Caco-2 (cell line): ENCODE data around the gene ASIC1. TPM values are rescaled to one million over a fixed set of nuclear protein-coding genes. Genes with fewer than 3 reads are reported as not detected.
A peak's percentile ranks its signal among the peaks of the same experiment; 100 is the strongest.

ENCODE experiments used
- BruUV-seq: library from RNA; stranded (reverse); fragments of 400-500 nt; replicated peaks from 2 replicates; lab custom pipeline; 2021; lab: Mats Ljungman, UMichigan
- CTCF ChIA-PET: fragments of 300-600 bp; sonication (Branson Sonifier 250); formaldehyde crosslinking; loops from one replicate; lab custom pipeline; 2022; ENCODE audit warnings: antibody characterized with exemption; lab: Charles Lee
- POLR2A ChIA-PET: fragments of 300-600 bp; sonication (Branson Sonifier 250); formaldehyde crosslinking; loops from one replicate; lab custom pipeline; 2022; ENCODE audit warnings: antibody characterized with exemption; lab: Charles Lee
- DNase-seq, 2 experiments: peaks; one replicate each; pipeline versions ENCODE4 v3.0.0 to v3.0.0-alpha.2; 2020 to 2022
- H3K27me3 ChIP-seq: replicated peaks from 2 replicates; pipeline ENCODE4 v1.6.0; 2011; ENCODE audit warnings: low read length; ENCODE audit not compliant: control insufficient read depth, insufficient read depth
- H3K36me3 ChIP-seq: 2 replicates; pipeline ENCODE4 v1.5.1; 2011; ENCODE audit warnings: low read length; ENCODE audit not compliant: control insufficient read depth, insufficient read depth
- H3K4me1 ChIP-seq: fragments of 250-450 bp; sonication (Bioruptor Pico); 2 replicates; pipeline ENCODE4 v1.5.1; 2020; ENCODE audit warnings: mild to moderate bottlenecking
- H3K4me3 ChIP-seq: 2 replicates; pipeline ENCODE4 v1.5.1; 2011; ENCODE audit warnings: low read depth, mild to moderate bottlenecking, control low read depth, low read length
- H3K9me3 ChIP-seq: fragments of 250-450 bp; sonication (Bioruptor Pico); 2 replicates; pipeline ENCODE4 v1.5.1; 2020; ENCODE audit warnings: mild to moderate bottlenecking, moderate library complexity
- H3K27ac Mint-ChIP-seq: one replicate; pipeline ENCODE4 v1.8.0; 2022; ENCODE audit warnings: mixed read lengths; ENCODE audit not compliant: unreplicated experiment
- H3K27me3 Mint-ChIP-seq: one replicate; pipeline ENCODE4 v1.8.0; 2022; ENCODE audit warnings: mixed read lengths; ENCODE audit not compliant: insufficient read depth, unreplicated experiment
- H3K36me3 Mint-ChIP-seq: one replicate; pipeline ENCODE4 v1.8.0; 2022; ENCODE audit warnings: mild to moderate bottlenecking, mixed read lengths; ENCODE audit not compliant: insufficient read depth, unreplicated experiment
- H3K4me1 Mint-ChIP-seq: one replicate; pipeline ENCODE4 v1.8.0; 2022; ENCODE audit warnings: low read depth, mixed read lengths; ENCODE audit not compliant: unreplicated experiment
- H3K4me3 Mint-ChIP-seq: one replicate; pipeline ENCODE4 v1.8.0; 2022; ENCODE audit warnings: mild to moderate bottlenecking, moderate library complexity, mixed read lengths; ENCODE audit not compliant: unreplicated experiment
- H3K9me3 Mint-ChIP-seq: one replicate; pipeline ENCODE4 v1.8.0; 2022; ENCODE audit warnings: mixed read lengths; ENCODE audit not compliant: unreplicated experiment
- intact Hi-C: fragments of 100-400 bp; cut with micrococcal nuclease; formaldehyde crosslinking; loops from one replicate; pipeline ENCODE4 v1.10.0; 2022; ENCODE audit not compliant: unreplicated experiment
- total RNA-seq: library from RNA; stranded (reverse); gene quantifications from 2 replicates; pipeline ENCODE4 v1.2.3, GENCODE V29; 2022
- TF ChIP-seq, protein P1 (sequence below), 2 experiments: fragments of 200-600 bp in 1 of 2; IDR thresholded peaks; 1 replicate in 1 of 2; 2 replicates in 1 of 2; pipeline versions ENCODE4 v1.5.1 to v1.8.0; 2011 to 2022; ENCODE audit warnings: antibody characterized with exemption in 1 of 2, control low read depth in 1 of 2, inconsistent platforms in 1 of 2, low read depth in 1 of 2, low read length in 1 of 2, mild to moderate bottlenecking in 1 of 2, moderate library complexity in 1 of 2; ENCODE audit not compliant: insufficient read depth in 1 of 2, severe bottlenecking in 1 of 2, unreplicated experiment in 1 of 2

ASIC1 gene
- total RNA-seq, 1 experiment from 2014 or later: 17.8 TPM

DNA sequence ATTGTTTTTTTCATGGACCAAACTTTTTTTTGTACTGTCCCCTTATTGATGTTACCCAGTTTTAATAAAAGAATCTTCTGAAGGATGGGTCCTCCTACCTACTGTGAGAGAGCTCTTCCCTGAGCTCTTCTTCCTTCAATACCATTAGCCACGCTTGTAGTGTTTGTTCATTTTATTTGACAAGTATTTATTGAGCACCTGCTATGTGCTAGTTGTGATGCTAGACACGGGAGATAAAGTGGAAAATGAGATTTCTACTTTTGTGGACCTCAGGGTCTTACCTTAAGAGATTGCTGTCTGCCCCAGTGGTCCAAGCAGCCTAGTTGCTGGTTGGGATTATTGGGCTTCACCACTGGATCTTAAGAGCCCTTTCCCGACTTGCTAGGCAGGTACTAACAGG is 43.2 kb downstream of the ASIC1 start:
- H3K36me3 Mint-ChIP-seq: peaks cover 68% of the 10 kb centered on the region
- ChIA-PET POLR2A (interaction anchor here (0.6 to 2.1 kb wide), 2 partner anchors 10 to 418 kb away, joined by 3 to 12 read pairs; no protein-coding TSS in a partner anchor), CTCF (interaction anchor here (0.7 to 3.4 kb wide), 7 partner anchors 10 to 116 kb away, joined by 3 to 53 read pairs (median 5); partner anchors contain the start of genes CERS5, COX14 and SMARCD1)
- H3K27ac Mint-ChIP-seq: no peak overlapping the region
- DNase-seq: no peak
- no peak overlapping the region for H3K4me3 ChIP-seq
- intact Hi-C loops: no loop called here
- no peak overlapping the region for H3K4me3 Mint-ChIP-seq
- no peaks in the 10 kb centered on the region for H3K9me3 ChIP-seq
- H3K27me3 ChIP-seq: no peaks in the 10 kb centered on the region
- BruUV-seq: no TSS peak
- TF ChIP-seq, protein P1, sequence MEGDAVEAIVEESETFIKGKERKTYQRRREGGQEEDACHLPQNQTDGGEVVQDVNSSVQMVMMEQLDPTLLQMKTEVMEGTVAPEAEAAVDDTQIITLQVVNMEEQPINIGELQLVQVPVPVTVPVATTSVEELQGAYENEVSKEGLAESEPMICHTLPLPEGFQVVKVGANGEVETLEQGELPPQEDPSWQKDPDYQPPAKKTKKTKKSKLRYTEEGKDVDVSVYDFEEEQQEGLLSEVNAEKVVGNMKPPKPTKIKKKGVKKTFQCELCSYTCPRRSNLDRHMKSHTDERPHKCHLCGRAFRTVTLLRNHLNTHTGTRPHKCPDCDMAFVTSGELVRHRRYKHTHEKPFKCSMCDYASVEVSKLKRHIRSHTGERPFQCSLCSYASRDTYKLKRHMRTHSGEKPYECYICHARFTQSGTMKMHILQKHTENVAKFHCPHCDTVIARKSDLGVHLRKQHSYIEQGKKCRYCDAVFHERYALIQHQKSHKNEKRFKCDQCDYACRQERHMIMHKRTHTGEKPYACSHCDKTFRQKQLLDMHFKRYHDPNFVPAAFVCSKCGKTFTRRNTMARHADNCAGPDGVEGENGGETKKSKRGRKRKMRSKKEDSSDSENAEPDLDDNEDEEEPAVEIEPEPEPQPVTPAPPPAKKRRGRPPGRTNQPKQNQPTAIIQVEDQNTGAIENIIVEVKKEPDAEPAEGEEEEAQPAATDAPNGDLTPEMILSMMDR (IDR thresholded peaks at IDR 0.05; ENCODE audit: insufficient read depth in 1 of 2, low read depth in 1 of 2, low read length in 1 of 2, severe bottlenecking in 1 of 2, unreplicated experiment in 1 of 2): no peak
- H3K9me3 Mint-ChIP-seq: no peaks in the 10 kb centered on the region
- peaks cover 27% of the 10 kb centered on the region for H3K4me1 ChIP-seq
- H3K36me3 ChIP-seq: peaks cover 13% of the 10 kb centered on the region
- no peaks in the 10 kb centered on the region for H3K27me3 Mint-ChIP-seq
- peaks cover 14% of the 10 kb centered on the region for H3K4me1 Mint-ChIP-seq

DNA sequence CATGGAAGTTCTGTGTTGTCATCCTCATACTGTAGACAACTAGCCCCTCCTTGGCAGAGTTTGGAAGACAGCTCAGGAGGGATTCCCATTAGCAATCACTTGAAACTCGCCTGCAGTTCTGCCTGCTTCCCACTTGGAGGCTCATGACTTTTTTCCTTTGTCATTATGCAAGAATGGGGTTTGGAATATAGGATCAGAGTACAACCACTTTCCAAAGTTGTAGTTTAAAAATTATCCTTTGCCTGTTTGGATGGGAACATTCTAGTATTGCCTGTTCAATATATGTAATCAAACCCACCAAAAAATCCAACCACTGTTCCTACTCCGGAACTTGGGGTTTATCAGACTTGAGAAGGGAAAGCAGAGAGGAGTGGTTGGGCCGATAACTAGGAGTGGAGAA is 44.3 kb downstream of the ASIC1 start:
- H3K9me3 Mint-ChIP-seq: no peaks in the 10 kb centered on the region
- H3K27me3 Mint-ChIP-seq: no peaks in the 10 kb centered on the region
- ChIA-PET POLR2A (interaction anchor here (0.6 to 2.1 kb wide), 3 partner anchors 9 to 447 kb away, joined by 6 to 12 read pairs (median 8); partner anchors contain the start of gene COX14), CTCF (interaction anchor here (0.7 to 3.4 kb wide), 8 partner anchors 9 to 74 kb away, joined by 3 to 53 read pairs (median 4); partner anchors contain the start of genes CERS5, COX14 and SMARCD1)
- peaks cover 8% of the 10 kb centered on the region for H3K36me3 ChIP-seq
- H3K4me3 Mint-ChIP-seq: no peak overlapping the region
- peaks cover 30% of the 10 kb centered on the region for H3K4me1 ChIP-seq
- peaks cover 19% of the 10 kb centered on the region for H3K4me1 Mint-ChIP-seq
- no peaks in the 10 kb centered on the region for H3K27me3 ChIP-seq
- H3K27ac Mint-ChIP-seq: no peak overlapping the region
- TF ChIP-seq, protein P1 (IDR thresholded peaks at IDR 0.05; ENCODE audit: insufficient read depth in 1 of 2, low read depth in 1 of 2, low read length in 1 of 2, severe bottlenecking in 1 of 2, unreplicated experiment in 1 of 2): peak; percentile 66 to 77
- H3K4me3 ChIP-seq: no peak overlapping the region
- BruUV-seq: no TSS peak
- DNase-seq: peak in 1 of 2 experiments; percentile 57
- no peaks in the 10 kb centered on the region for H3K9me3 ChIP-seq
- peaks cover 57% of the 10 kb centered on the region for H3K36me3 Mint-ChIP-seq
- intact Hi-C loops: loop anchor here (1.0 kb wide), 2 partner anchors 10 to 26 kb away; no protein-coding TSS in a partner anchor

DNA sequence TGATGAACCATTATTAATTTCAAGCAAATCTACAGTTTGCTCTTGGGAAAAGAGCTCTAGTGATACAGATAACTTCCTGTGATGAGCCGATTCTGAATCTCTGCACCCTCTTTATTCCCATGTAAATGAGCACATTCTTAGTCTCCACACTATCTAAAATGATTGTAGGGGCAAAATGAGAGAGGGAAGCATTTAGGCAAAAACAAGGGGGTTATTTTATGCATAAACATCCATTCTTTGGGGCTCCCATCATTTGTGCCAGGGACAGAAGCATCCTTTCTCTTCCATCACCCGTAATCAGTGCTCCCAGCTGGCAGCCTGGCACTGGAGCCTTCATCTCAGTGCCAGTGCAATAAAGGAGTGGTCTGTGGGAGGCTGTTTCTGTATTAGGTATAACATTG is 44.7 kb downstream of the ASIC1 start:
- Histone ChIP-seq H3K9me3 (no peaks in the 10 kb centered on the region), H3K4me1 (peaks cover 30% of the 10 kb centered on the region), H3K4me3 (no peak overlapping the region), H3K36me3 (peaks cover 8% of the 10 kb centered on the region; the same call in 1 of the 2 replicates), H3K27me3 (no peaks in the 10 kb centered on the region)
- intact Hi-C loops: no loop called here
- peaks cover 19% of the 10 kb centered on the region for H3K4me1 Mint-ChIP-seq
- H3K36me3 Mint-ChIP-seq: peaks cover 52% of the 10 kb centered on the region
- no peaks in the 10 kb centered on the region for H3K27me3 Mint-ChIP-seq
- no peak for DNase-seq
- POLR2A ChIA-PET: interaction anchor here (1.7 kb wide), 1 partner anchor 10 kb away, joined by 8 read pairs; the partner anchor contains the start of gene COX14
- CTCF ChIA-PET: interaction anchor here (0.6 to 3.4 kb wide), 6 partner anchors 9 to 74 kb away, joined by 3 to 53 read pairs (median 4); partner anchors contain the start of genes CERS5, COX14 and SMARCD1
- no peak overlapping the region for H3K27ac Mint-ChIP-seq
- H3K4me3 Mint-ChIP-seq: no peak overlapping the region
- TF ChIP-seq, protein P1 (IDR thresholded peaks at IDR 0.05; ENCODE audit: insufficient read depth in 1 of 2, low read depth in 1 of 2, low read length in 1 of 2, severe bottlenecking in 1 of 2, unreplicated experiment in 1 of 2): no peak
- BruUV-seq: no TSS peak
- H3K9me3 Mint-ChIP-seq: no peaks in the 10 kb centered on the region
